CD4-positive, alpha-beta T cell (primary cell): ENCODE results near the gene PLCB1. TPM values are rescaled to one million over a fixed set of nuclear protein-coding genes. Genes with fewer than 3 reads are reported as not detected.

Source experiments
- ATAC-seq: fragments of 200-7000 bp; cut with Tn5 transposase; one replicate; pipeline ENCODE4 v1.10.0; 2022; ENCODE audit warnings: mild to moderate bottlenecking; ENCODE audit not compliant: poor library complexity
- CTCF ChIA-PET: fragments of 350-600 bp; sonication (Branson Sonifier 250); formaldehyde crosslinking; loops from one replicate; lab custom pipeline; 2021; ENCODE audit warnings: antibody characterized with exemption, inconsistent platforms; lab: Charles Lee
- POLR2A ChIA-PET: fragments of 350-600 bp; sonication (Branson Sonifier 250); formaldehyde crosslinking; loops from one replicate; lab custom pipeline; 2021; ENCODE audit warnings: antibody characterized with exemption, inconsistent platforms; lab: Charles Lee
- DNase-seq, 14 experiments: peaks; one replicate each; pipeline ENCODE4 v3.0.0-alpha.2; 2013 to 2020; ENCODE audit warnings: mixed read lengths in 2 of 14
- H3K27ac ChIP-seq, 2 donors: one replicate each; pipeline versions ENCODE4 v1.5.1 to v1.7.0; 2013; ENCODE audit warnings: low read length in 2 of 2, low read depth in 1 of 2, mild to moderate bottlenecking in 1 of 2
- H3K27me3 ChIP-seq, 2 experiments: 1 replicate in 1 of 2; 2 replicates in 1 of 2; pipeline versions ENCODE4 v1.6.1 to v1.7.0; 2013; ENCODE audit warnings: low read length in 2 of 2, control low read depth in 1 of 2, mild to moderate bottlenecking in 1 of 2, moderate library complexity in 1 of 2; ENCODE audit not compliant: insufficient read depth in 2 of 2, control insufficient read depth in 1 of 2
- H3K36me3 ChIP-seq: one replicate; pipeline ENCODE4 v1.6.1; 2013; ENCODE audit warnings: low read length, control low read depth; ENCODE audit not compliant: insufficient read depth
- H3K4me1 ChIP-seq: one replicate; pipeline ENCODE4 v1.6.1; 2013; ENCODE audit warnings: low read length, control low read depth; ENCODE audit not compliant: insufficient read depth
- H3K4me3 ChIP-seq: one replicate; pipeline ENCODE4 v1.5.1; 2013; ENCODE audit warnings: mild to moderate bottlenecking, low read length, moderate library complexity
- H3K9me3 ChIP-seq, 2 experiments: 1 replicate in 1 of 2; 2 replicates in 1 of 2; pipeline versions ENCODE4 v1.6.1 to v1.7.0; 2013; ENCODE audit warnings: low read length in 2 of 2, mild to moderate bottlenecking in 2 of 2, control low read depth in 1 of 2, moderate library complexity in 1 of 2; ENCODE audit not compliant: control insufficient read depth in 1 of 2, insufficient read depth in 1 of 2
- H3K27ac Mint-ChIP-seq: one replicate; pipeline ENCODE4 v1.8.0; 2020; ENCODE audit warnings: mixed read lengths
- H3K27me3 Mint-ChIP-seq: one replicate; pipeline ENCODE4 v1.8.0; 2021; ENCODE audit warnings: mixed read lengths
- H3K36me3 Mint-ChIP-seq: one replicate; pipeline ENCODE4 v1.8.0; 2021; ENCODE audit warnings: low read depth, mixed read lengths
- H3K4me1 Mint-ChIP-seq: one replicate; pipeline ENCODE4 v1.8.0; 2021; ENCODE audit warnings: low read depth, mixed read lengths
- H3K4me3 Mint-ChIP-seq: one replicate; pipeline ENCODE4 v1.8.0; 2020; ENCODE audit warnings: mild to moderate bottlenecking, mixed read lengths
- H3K9me3 Mint-ChIP-seq: one replicate; pipeline ENCODE4 v1.8.0; 2020; ENCODE audit warnings: mixed read lengths
- intact Hi-C, 2 experiments: fragments of 100-400 bp; cut with DNase I in 1 of 2; cut with micrococcal nuclease in 1 of 2; formaldehyde crosslinking; loops; one replicate each; pipeline versions ENCODE4 v1.15.1 to v1.9.0; 2023 to 2025; cut with DNase I, micrococcal nuclease
- total RNA-seq, 174 experiments: library from RNA in 2 of 174; stranded (reverse) in 2 of 174; gene quantifications; one replicate each; pipeline ENCODE4 v1.2.3 and lab custom pipeline; 2021 to 2026
- TF ChIP-seq, protein P1 (sequence below): fragments of 200-600 bp; IDR thresholded peaks from one replicate; pipeline ENCODE4 v1.8.0; 2022; ENCODE audit warnings: antibody characterized with exemption, mild to moderate bottlenecking

Gene PLCB1
- total RNA-seq, 2 experiments from 2014 or later = 3.8 to 5.6 TPM

- Mint-ChIP-seq H3K36me3 (no peaks in the 10 kb centered on the region), H3K4me1 (no peaks in the 10 kb centered on the region), H3K4me3 (no peak overlapping the region), H3K9me3 (no peaks in the 10 kb centered on the region), H3K27me3 (no peaks in the 10 kb centered on the region), H3K27ac (no peak overlapping the region)
- ATAC-seq (no peak), DNase-seq (no peak)
- intact Hi-C loops = loop anchor here in 1 of 2 experiments (10.0 kb wide), 1 partner anchor 50 kb away; no protein-coding TSS in a partner anchor
- CTCF ChIA-PET = interaction anchor here (0.9 kb wide), 1 partner anchor 9 kb away, joined by 5 read pairs; no protein-coding TSS in a partner anchor
- H3K27me3 ChIP-seq = no peaks in the 10 kb centered on the region
- H3K9me3 ChIP-seq = no peaks in the 10 kb centered on the region
- POLR2A ChIA-PET = no interaction called here
- TF ChIP-seq, protein P1, sequence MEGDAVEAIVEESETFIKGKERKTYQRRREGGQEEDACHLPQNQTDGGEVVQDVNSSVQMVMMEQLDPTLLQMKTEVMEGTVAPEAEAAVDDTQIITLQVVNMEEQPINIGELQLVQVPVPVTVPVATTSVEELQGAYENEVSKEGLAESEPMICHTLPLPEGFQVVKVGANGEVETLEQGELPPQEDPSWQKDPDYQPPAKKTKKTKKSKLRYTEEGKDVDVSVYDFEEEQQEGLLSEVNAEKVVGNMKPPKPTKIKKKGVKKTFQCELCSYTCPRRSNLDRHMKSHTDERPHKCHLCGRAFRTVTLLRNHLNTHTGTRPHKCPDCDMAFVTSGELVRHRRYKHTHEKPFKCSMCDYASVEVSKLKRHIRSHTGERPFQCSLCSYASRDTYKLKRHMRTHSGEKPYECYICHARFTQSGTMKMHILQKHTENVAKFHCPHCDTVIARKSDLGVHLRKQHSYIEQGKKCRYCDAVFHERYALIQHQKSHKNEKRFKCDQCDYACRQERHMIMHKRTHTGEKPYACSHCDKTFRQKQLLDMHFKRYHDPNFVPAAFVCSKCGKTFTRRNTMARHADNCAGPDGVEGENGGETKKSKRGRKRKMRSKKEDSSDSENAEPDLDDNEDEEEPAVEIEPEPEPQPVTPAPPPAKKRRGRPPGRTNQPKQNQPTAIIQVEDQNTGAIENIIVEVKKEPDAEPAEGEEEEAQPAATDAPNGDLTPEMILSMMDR = no peak
- H3K36me3 ChIP-seq = no peaks in the 10 kb centered on the region
- no peak overlapping the region for H3K27ac ChIP-seq
- no peaks in the 10 kb centered on the region for H3K4me1 ChIP-seq
- no peak overlapping the region for H3K4me3 ChIP-seq
Measured at GRCh38 chr20:8635048-8635572, 503.0 kb downstream of the PLCB1 start.

DNA sequence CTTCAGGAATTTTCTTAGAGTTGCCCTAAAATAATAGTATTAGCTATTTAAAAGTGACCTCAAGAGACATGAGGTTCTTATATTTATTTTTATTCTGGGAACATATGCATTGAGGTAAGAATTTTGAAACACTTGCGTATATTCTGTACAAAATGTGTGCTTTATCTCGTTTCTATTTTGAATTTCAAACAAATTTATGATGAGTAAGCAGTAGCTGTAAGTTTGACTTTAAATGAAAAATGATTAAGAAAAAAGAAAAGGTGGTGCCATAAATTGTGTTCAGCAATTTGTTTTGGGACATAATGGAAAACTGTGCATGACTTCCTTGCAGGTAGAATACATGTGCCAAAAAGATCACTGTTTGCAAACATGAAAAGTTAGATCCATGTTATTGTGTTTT lies 503.8 kb downstream of the PLCB1 start:
- intact Hi-C loops = loop anchor here in 1 of 2 experiments (10.0 kb wide), 1 partner anchor 49 kb away; no protein-coding TSS in a partner anchor
- CTCF ChIA-PET = interaction anchor here (0.9 kb wide), 1 partner anchor 10 kb away, joined by 5 read pairs; no protein-coding TSS in a partner anchor
- TF ChIP-seq, protein P1 = no peak
- no peak for DNase-seq
- H3K4me3 Mint-ChIP-seq = no peak overlapping the region
- Histone ChIP-seq H3K9me3 (no peaks in the 10 kb centered on the region), H3K4me3 (no peak overlapping the region), H3K27ac (no peak overlapping the region), H3K36me3 (no peaks in the 10 kb centered on the region), H3K27me3 (no peaks in the 10 kb centered on the region), H3K4me1 (no peaks in the 10 kb centered on the region)
- POLR2A ChIA-PET = no interaction called here
- H3K27ac Mint-ChIP-seq = no peak overlapping the region
- H3K36me3 Mint-ChIP-seq = no peaks in the 10 kb centered on the region
- no peak for ATAC-seq
- no peaks in the 10 kb centered on the region for H3K9me3 Mint-ChIP-seq
- H3K27me3 Mint-ChIP-seq = no peaks in the 10 kb centered on the region
- no peaks in the 10 kb centered on the region for H3K4me1 Mint-ChIP-seq

DNA sequence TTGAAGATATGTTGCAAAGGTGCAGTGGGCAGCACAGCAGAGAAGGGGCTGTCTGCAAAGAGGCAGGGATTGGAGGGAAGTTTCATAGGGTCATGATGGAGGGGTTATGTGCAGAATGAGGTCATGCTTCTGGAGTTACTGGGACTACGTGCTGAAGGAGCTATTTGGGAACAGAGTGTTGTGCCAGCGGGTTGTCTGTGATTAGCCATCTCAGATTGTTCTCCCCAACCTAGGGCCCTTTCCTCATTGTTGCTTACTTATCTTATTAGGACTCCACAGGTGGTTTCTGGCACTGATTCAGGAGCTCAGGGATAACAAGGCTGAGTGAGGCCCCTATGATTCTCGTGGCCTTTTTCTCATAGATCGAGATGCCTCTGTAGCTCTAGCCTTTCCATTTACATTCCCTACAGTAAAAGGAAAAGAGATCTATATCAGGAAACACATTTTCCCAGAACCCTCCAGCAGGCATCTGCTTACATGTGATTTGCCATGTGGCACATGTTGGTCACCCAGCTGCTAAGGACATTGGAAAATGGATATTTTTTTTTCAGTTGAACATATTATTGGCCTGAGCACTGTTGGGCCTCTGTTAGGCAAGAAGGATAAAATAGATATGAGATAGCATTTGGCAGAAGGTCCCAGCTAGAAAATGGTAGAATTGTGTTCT lies 507.2 kb downstream of the PLCB1 start:
- no peaks in the 10 kb centered on the region for H3K36me3 ChIP-seq
- no peaks in the 10 kb centered on the region for H3K4me1 ChIP-seq
- TF ChIP-seq, protein P1 = no peak
- Mint-ChIP-seq H3K4me3 (no peak overlapping the region), H3K4me1 (no peaks in the 10 kb centered on the region), H3K9me3 (no peaks in the 10 kb centered on the region), H3K36me3 (no peaks in the 10 kb centered on the region), H3K27ac (no peak overlapping the region), H3K27me3 (no peaks in the 10 kb centered on the region)
- H3K27me3 ChIP-seq = no peaks in the 10 kb centered on the region
- no peak overlapping the region for H3K4me3 ChIP-seq
- no peaks in the 10 kb centered on the region for H3K9me3 ChIP-seq
- ATAC-seq = no peak
- CTCF ChIA-PET = no interaction called here
- POLR2A ChIA-PET = no interaction called here
- H3K27ac ChIP-seq = no peak overlapping the region
- intact Hi-C loops = loop anchor here in 1 of 2 experiments (10.0 kb wide), 1 partner anchor 46 kb away; no protein-coding TSS in a partner anchor
- DNase-seq = no peak
